GM19452 (cell line): ENCODE data around the gene PDGFB.

Experiments
- ATAC-seq: cut with Tn5 transposase; IDR thresholded peaks from one replicate; pipeline ENCODE4 v1.9.1; 2021; ENCODE audit not compliant: unreplicated experiment

Gene PDGFB

DNA sequence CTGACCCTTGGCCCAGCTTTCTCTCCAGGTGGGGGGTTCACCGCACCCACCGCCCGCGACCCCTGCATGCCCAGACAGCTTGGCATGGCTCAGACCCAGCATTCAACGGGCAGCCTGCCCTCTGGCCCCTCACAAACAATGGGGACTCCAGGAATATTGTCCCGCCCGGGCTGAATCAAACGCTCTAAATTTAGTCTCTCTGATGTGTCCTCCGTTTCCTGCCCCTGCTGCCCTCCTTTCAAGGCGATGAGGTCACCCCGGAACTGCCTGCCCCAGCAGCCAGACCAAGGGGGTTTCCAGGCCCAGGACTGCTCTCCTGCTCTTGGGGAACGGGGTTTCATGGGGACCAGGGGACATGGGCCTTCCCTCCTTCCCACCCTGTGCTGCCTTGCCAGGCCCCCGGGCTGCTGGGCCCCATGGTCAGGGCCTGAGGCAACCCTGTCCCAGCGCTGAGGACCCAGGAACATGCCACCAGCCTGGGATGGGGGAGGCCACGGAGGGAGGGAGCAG lies 10.1 kb upstream of the PDGFB start:
- ATAC-seq, result no peak

DNA sequence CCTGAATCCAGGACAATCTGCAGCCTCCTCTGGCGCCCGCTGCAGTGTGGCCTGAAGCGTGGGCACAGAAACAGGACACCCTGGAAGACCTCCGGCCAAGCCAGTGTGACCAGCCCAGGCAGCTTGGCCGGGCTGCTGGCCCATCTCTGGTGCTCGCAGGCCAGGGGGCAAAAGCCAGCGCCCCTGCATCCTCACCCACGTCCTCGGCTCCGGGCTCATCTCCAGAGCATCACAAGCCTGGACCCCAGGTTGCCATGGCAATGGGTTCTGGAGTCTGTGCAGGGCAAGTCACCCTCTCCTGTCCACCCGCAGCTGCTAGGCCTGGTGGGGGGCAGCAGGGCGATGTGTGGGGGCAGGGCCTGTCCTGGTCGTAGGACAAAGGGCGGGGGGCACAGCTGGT lies 9.3 kb upstream of the PDGFB start:
- no peak for ATAC-seq

DNA sequence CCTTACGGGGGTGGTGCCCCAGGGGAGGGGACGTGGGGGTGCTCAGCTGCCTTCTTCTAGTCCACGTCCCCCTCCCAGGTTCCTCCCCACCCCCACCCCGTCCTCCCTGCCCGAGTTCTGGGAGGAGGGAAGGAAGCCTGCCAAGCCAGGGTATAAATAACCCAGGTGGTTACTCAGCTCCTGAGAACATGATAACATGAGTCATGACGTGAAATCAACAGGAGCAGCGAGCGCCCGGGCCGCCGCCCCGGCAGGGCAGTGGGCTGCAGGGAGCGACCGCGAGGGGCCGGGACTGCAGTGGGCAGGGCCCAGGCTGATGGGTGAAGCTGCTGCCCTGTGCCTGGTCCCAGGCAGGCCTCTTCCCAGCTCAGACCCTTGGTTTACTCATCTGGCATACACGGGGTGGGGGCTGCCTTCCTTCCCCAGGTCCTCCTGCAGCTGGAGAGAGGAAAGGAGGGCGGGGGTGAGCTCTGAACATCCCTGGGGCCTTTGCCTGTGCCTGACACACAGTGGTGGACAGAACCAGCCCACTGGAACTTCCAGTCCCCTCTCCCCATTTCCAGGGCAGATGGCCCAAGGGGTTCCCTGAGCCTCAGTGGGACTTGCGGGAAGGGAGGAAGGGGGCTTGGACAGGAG lies 8.8 kb upstream of the PDGFB start:
- no peak for ATAC-seq

DNA sequence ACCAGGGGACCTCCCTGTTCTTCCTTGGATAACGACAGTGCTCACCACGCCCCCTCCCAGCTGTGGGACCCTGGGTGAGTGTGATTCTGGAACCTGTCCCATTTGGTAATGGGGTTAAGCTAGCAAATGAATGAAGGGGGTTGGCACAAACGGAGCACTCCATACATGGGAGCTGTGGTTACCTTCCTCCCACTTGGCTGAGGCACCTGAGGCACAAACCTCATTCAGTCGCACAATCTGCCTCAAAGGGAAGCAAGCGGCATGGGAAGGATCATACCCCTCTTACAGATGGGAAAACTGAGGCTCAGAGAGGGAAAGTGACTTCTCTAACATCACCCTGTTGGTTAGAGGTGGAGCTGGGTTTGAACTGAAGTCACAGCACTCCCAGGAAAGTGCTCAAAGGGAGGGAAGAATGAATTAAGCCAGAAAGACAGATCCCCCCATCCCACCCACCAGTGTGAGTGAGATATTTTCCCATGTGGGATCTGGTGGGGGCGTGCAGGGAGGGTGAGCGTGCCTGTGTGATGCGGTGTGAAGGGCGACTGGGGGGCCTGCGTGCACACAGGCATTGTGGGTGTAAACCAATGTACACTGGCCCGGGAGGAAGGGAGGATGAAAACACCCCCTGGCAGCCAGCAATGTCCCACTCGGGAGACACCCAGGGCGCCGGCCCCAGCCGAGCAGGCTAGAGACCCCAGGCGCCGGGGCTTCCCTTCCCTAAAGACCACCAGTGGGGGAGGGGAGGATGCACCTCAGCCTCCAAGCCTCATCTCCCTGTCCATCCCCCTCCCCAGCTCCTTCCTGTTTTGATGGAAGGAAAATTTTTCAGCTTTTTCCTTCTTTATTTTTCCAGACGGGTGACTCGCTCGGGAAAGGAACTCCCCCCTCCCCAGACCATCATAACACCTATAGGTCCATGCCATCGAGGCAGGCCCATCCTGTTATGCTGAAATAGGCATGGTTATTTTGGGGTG lies 8.0 kb upstream of the PDGFB start:
- no peak for ATAC-seq

DNA sequence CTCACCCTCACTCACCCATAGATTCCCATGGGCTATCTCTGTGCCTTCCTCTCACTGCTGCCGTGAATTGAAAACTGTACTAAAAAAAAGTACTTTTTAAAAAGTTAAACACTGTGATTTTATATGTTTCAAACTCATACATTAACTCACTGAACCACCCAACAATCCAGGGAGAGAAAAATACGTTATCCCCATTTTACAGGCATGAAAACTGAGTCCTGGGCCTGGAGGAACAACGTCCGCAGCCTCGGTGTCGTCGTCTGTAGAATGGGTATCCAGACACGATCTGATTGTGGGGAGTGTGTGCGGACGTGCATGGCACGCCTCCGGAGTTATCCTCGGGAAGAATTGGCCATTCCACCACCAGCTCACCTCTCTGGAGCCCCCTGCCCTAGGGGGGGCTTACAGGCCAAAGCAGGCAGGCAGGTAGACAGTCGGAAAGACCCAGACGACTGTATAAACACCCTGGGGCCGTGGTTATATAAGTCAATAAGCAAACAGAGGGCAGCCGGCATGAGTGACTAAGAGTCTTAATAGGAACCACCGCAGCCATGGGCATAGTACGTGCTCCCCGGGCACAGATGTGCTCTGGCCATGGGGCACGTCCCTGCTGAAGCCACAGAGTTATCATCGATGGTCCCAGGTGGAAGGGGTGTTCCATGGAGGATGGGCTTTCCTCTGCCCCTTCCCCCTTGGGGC lies 7.1 kb upstream of the PDGFB start:
- no peak for ATAC-seq

DNA sequence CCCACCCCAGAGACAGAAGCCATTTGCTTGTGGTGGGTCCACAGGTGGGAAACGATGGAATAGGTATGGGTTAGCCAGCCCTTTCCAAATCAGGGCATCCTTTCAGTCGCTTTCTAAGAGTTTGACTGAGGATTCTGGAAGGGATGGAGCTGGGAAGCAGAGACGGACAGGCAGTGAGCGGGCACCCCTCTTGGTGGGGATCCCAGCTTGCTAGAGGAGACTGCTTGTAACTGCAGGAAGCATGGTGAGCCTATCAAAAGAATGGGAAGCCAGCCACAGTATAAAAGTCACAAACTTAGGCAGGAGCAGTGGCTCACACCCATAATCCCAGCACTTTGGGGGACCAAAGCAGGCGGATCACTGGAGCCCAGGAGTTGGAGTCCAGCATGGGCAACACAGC lies 6.1 kb upstream of the PDGFB start:
- ATAC-seq, result no peak

DNA sequence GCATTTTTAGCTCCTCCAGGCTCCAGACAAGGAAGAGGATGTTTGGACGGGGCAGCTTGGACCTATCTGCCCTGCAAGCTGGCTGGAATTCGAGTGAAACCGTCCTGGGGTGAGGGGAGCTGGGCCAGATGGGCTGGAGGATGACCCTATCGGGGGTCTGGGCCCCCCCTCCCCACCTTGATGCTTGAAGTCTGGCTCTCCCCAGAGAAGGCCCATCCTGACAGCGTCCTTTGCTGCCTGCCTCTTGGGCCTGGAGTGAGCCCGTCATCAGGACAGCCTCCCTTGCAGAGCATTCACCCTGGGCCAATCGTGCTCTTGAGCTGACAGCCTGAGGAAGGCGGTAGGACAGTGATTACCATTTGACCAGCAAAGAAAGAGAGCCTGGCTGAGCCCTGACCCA lies 5.3 kb upstream of the PDGFB start:
- ATAC-seq, result no peak

DNA sequence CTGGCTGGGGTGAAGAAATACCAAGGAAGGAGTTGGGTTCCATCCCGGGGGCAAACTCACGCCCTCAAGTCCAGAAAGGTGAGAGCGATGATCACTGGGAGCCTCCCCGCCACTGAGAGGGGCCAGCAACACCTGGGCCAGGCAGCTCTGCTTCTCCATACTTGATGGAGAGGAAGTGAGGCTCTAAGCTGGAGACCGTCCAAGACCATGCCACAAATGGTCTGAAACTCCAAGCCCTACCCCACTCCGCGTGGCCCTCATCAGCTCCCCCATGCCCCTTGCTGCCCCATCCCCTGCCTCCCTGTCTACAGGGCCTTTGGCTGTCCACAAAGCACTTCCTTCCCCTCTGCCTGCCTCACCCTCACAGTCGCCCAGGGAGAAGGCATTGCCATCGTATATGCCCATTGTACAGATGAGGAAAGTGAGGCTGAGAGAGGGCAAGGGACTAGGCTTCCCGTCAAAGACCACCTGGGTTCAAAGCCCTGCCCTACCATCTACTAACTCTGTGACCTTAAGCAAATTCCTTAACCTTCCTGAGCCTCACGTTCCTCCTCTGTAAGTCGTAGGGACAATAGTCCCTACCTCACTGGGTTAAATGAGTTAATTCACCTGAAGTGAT lies 4.4 kb upstream of the PDGFB start:
- ATAC-seq, result no peak

DNA sequence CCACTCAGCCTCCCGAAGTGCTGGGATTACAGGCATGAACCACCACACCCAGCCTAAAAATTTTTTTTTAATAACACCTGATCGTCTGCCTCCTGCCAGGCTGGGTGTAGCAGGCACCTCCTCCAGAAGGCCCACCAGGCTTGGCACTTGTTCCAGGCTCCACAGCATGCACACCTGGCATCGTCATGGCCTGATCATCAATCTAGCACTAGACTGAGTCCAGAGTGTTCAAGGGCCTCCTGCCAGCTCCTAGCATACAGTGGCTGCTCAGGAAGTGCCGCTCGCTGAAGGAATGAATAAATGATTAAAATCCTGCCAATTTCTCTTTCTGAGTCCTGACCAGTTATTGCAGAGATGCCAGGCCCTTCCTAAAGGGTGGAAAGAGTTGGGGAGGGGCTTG lies 3.5 kb upstream of the PDGFB start:
- ATAC-seq, result no peak

DNA sequence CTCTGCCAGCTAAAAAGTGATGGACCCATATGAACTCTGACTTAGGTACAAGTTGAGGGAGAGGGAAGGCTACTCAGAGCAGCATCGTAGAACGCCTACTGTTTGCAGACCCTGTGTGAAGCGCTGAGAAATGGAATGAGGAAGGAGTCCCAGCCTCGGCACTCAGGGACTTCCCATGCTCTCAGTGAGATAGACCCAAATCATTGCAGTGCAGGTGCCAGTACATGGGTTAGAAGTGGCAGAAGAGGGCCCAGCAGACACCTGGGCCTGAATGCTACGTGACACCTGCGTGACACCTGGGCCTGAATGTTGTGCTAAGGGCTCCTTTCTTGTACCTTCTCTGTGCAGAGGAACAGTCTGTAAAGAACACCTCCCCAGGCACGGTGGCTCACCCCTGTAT lies 2.6 kb upstream of the PDGFB start:
- ATAC-seq, result no peak

DNA sequence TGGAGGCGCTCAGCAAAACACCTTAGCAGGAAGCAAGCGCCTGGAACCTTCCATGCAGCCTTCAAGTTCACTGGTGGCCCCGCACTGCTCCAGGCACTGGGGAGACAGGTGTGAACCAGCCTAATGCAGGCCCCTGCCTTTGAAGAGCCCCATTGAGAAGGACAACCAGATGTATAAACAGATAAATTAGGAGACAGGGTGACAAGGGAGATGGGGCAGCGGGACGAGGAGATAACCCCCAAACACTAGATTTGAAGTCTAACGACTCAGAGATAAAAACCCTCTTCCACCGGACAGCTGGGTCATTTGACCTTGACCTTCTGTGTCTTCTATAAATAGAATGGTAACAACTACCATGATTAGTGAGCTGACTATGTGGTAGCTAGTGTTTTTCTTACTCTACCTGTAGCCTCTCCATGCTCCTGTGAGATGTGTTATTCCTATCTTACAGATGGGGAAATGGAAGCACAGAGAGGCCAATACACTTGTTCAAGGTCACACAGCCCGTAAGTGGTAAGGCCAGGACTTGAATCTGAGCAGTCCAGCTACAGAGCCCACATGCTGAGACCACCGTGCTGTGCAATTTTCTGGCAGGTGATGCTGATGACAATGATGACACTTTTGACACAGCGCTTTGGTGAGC lies 2.0 kb upstream of the PDGFB start:
- no peak for ATAC-seq

DNA sequence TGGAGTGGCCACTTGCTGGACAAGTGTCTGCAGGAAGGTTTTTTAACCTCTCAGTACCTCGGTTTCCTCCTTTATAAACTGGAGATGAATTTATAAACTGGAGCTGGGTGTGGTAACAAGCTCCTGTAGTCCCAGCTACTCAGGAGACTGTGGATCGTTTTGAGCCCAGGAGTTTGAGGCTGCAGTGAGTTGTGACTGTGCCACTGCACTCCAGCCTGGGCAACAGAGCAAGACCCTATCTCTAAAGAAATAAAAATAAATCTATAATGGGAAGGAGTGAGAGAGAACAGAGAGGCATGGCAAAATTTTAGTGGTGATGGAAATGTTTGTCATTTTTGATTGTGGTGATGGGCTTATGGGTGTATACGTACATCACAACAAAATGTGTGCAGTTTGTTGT lies 1.4 kb upstream of the PDGFB start:
- no peak for ATAC-seq

DNA sequence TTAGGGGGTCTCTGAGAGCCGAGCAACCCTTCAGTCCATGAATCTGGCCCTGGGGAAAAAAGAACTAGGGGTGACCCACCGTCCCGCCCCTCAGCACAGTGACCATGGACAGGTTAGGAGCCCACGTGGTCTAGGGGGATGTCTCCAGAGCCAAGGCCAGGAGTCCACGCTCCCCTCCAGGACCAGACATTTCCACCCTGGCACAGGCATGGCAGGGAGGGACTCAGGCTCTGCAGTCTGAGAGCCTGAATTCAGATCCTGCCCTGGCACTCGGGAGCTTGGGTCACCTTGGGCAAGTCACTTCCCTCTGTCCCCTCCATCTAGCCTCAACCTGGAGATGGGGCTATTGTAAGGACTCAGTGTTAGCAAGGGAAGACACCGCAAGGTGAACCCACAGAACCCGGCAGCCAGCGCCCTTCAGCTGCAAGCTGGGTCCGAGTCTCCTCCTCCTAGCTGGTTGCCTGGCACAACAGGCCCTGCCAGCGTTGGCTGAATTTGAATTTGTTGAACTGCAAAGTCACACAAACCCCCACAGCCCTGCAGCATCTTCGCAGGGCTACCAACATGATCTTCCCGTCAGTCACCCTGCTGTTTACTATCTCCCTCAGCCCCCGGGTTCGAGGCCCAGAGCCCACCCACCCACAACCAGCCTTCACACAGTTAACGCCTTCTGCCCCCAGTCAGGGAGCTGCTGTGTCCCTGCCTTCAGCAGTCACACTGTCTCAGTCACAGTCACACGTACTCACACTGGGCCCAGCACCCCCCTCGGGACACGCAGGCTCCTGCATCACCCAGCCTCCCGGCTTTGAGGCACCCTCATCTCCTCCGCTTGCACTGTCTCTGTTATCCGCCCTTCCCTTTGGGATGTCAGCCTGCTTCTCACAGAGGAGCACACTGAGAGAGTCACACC lies 603 bp upstream of the PDGFB start:
- no peak for ATAC-seq

DNA sequence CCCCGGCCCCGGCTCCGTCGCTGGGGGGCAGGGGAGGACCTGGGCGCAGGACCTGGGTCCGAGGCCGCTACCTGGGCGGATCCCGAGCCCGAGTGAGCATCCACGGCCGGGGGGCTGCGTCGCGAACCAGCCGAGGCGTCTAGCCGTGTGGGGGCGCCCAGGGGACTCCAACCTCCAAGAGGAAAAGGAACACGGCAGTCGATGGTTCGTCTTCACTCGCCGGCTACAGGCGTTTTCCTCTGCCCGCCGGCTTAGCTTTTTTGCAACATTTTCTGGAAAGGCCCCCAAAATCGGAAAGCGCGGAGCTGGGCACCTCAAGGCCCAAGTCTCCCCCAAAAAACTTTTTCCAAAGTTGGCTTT lies 666 bp downstream of the PDGFB start:
- no peak for ATAC-seq

DNA sequence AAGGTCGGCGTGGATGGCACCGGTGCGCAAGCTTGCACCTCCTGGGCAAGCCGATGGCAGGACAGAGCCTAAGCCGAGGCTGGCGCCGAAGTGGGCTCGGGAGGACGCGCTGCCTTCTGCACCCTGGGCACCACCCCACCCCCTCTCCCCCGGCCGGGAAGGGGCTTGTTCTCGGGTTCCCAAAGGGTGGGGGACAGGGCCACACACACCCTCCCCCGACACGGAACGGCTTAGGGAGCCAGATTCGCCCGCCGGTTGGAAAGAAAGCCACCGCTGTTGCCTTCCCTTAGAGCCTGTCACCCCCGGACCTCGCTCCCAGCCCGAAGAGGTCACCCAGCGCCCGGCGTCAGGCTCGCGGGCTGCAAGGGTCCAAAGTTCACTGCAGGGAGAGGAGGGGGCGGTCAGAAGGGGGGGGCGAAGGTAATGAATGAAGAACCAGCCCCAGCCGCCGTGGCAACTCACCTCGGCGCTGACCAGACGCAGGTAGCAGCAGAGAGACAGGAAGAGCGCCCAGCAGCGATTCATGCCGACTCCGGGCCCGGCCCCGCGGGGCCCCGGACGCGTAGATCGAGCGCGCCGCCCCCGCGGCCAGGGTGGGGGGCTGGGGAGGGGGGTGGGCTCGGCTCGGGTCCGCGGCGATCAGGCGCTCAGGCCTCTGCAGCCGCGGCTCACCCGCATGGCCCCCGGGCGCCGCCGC lies 1.2 kb downstream of the PDGFB start:
- ATAC-seq, result no peak

DNA sequence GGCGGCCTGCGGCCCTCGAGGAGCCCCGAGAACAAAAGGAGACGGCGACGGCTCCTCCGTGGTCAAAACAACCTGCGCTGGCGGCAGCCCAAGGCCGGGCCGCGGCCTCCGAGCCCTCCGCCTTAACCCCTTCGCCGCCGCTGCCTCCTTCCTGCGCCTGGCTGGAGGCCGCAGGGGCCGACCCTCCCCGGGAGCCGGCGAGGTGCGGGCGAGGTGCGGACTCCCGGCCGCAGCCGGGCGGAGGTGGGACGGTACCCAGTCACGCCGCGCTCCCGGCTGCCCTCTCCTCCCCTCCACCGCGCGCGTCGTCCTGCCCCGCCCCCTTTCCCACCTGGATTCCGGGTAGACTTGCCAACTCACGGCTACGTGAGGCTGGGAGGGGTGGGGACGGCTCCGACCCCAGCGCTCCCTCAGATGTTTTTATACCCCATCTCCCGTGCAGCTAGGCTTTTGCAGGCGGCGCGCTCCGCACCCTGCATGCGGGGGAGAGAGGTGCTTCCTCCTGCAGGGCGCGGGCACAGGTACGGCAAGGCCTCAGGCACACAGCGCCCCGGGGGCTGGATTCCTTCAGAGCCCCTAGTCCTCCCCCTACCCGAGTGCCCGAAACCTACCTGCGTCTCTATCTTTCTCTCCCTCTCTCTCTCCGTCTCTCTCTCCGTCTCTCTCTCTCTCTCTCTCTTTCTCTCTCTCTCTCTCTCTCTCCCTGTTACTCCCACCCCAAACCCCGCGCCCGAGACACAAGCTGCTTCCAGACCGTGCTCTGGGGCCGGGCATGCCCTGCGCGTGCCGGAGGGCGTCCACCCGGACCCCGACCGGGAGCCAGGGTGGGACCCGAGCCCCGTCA lies 2.0 kb downstream of the PDGFB start:
- no peak for ATAC-seq

DNA sequence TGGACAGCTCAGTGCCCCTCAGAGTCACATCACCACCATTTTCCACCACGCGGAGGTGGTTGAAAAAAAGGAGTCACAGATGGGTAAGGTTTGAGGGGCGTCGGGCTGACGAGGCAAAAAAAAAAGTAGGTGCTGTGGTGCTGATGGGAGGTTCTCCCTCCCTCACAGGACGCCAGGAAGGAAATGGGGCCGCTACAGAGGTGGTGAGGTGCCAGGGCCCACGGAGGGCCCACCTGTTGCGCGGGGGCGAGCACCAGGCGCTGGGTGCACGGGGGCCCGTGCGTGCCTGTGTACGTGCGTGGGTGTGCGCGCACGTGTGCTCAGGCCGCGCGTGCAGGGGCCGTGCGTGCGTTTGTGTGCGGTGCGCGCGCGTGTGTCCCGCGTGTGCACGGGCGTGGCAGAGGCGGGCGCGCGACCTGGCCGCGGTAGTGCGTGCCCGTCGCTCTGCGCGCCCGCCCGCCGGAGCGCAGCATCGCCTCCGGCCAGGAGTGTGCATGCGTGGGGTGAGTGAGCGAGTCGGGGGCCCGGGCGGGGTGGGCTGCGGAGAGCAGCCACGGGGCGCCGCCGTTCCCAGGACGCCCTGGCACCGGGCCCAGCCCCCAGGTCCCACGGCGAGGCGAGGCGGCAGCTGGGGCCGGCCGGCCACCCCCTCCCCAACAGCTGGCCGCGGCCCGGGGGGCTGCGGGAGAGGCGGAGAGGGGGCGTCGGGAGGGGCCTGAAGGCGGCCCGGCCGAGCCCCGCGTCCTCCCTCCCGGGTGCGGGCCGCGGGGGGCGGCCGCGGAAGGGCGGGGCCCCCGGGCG lies 2.8 kb downstream of the PDGFB start:
- ATAC-seq, result no peak
